IPS-18a (cell line): ENCODE data around the gene RYR2.

Experiments used
- H3K27ac ChIP-seq: one replicate; pipeline ENCODE4 v1.5.1; 2013; ENCODE audit warnings: low read length
- H3K27me3 ChIP-seq: one replicate; pipeline ENCODE4 v1.6.1; 2013; ENCODE audit warnings: mild to moderate bottlenecking, low read length; ENCODE audit not compliant: control insufficient read depth, insufficient read depth
- H3K36me3 ChIP-seq: one replicate; pipeline ENCODE4 v1.6.1; 2013; ENCODE audit warnings: low read depth, low read length; ENCODE audit not compliant: control insufficient read depth
- H3K4me1 ChIP-seq: one replicate; pipeline ENCODE4 v1.6.1; 2013; ENCODE audit warnings: low read depth, low read length; ENCODE audit not compliant: control insufficient read depth
- H3K4me3 ChIP-seq: one replicate; pipeline ENCODE4 v1.5.1; 2013; ENCODE audit warnings: low read length
- H3K9ac ChIP-seq: one replicate; pipeline ENCODE4 v1.6.1; 2013; ENCODE audit warnings: mild to moderate bottlenecking, low read length, moderate library complexity
- H3K9me3 ChIP-seq: one replicate; pipeline ENCODE4 v1.6.1; 2013; ENCODE audit warnings: low read depth, low read length; ENCODE audit not compliant: control insufficient read depth

Gene RYR2

DNA sequence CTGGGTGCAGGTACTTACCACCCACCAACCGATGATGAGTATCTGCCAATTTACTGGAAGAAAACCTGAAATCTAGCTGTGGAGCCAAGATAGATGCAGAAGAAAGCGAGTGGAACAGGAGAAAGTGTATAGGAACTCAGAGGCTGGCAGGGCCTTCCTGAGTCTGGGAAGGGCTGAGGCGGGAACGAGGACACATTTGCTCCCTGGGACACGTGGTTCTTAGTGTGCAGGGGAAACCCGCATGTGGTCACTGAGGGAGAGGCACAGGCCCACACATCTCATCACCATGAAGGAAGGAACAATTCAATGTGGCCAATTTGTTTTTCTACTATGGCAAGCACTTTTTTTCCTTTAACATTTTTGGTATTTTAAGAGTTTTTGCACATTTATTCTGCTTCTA is 8.2 kb downstream of the RYR2 start:
- Histone ChIP-seq H3K27ac (no peak overlapping the region), H3K36me3 (no peaks in the 10 kb centered on the region), H3K4me1 (peaks cover 27% of the 10 kb centered on the region), H3K9ac (no peak overlapping the region), H3K9me3 (no peaks in the 10 kb centered on the region), H3K27me3 (no peaks in the 10 kb centered on the region), H3K4me3 (no peak overlapping the region)

DNA sequence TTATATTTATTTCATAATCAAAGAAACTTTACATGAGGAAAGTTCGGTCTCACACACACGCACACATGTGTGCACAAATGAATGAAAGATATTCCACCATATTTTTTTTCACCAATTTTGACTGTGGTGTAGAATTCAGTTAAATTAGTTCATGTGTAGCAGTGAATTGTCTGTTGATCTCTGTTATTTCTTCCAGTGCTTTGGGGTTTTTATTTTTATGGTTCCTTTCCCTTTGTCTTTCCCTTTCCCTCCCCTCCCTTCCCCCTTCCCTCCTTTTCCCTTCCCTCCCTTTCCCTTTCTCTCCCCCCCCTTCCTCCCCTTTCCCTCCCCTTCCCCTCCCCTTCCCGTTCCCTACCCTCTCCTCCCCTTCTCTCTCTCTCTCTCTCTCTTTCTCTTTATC is 8.9 kb downstream of the RYR2 start:
- Histone ChIP-seq H3K4me1 (peaks cover 20% of the 10 kb centered on the region), H3K27ac (no peak overlapping the region), H3K36me3 (no peaks in the 10 kb centered on the region), H3K9ac (no peak overlapping the region), H3K9me3 (no peaks in the 10 kb centered on the region), H3K27me3 (no peaks in the 10 kb centered on the region), H3K4me3 (no peak overlapping the region)

DNA sequence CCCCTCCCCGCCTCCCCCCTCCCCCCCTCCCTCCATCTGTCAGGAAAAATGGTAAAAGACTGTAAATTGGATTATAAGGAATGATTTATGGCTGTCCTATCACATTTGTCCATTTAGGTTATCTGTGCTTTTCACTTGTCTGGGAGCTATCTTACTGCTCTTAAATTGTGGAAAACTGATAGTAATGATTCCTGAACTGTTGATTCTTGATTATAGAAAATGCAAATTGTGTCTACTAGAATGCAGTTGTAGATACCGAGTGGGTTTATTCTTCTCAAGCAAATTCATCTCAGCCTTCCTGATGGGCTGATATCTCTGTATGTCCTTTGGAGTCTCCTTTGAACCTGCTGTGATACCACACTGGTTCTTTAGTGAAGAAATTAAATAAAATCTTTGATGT is 12.3 kb downstream of the RYR2 start:
- no peaks in the 10 kb centered on the region for H3K9me3 ChIP-seq

DNA sequence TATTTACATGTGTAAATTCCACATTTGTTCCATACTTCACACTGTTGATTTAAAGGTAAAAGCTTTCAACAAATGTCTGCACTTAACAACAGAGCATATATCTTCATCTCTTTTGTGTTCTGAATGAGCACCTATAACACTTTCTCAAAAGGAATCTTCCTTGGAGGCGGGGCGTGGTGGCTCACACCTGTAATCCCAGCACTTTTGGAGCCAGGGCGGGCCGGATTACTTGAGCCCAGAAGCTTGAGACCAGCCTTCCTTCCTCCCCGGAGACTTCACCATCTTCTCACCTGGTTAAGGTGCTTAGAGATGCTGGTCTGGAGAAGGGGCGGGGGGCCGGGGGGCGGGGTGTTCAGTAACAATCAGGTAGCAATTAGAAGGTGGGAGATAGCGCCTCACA is 16.5 kb downstream of the RYR2 start:
- H3K4me1 ChIP-seq: peaks cover 6% of the 10 kb centered on the region
- H3K9ac ChIP-seq: no peak overlapping the region
- no peaks in the 10 kb centered on the region for H3K36me3 ChIP-seq
- no peaks in the 10 kb centered on the region for H3K9me3 ChIP-seq
- no peak overlapping the region for H3K27ac ChIP-seq
- H3K27me3 ChIP-seq: no peaks in the 10 kb centered on the region
- no peak overlapping the region for H3K4me3 ChIP-seq

More for the DNA sequence above, 12.3 kb downstream of the RYR2 start:
- Histone ChIP-seq H3K36me3 (no peaks in the 10 kb centered on the region), H3K27me3 (no peaks in the 10 kb centered on the region), H3K9ac (no peak overlapping the region), H3K27ac (no peak overlapping the region), H3K4me1 (peaks cover 16% of the 10 kb centered on the region), H3K4me3 (no peak overlapping the region)

DNA sequence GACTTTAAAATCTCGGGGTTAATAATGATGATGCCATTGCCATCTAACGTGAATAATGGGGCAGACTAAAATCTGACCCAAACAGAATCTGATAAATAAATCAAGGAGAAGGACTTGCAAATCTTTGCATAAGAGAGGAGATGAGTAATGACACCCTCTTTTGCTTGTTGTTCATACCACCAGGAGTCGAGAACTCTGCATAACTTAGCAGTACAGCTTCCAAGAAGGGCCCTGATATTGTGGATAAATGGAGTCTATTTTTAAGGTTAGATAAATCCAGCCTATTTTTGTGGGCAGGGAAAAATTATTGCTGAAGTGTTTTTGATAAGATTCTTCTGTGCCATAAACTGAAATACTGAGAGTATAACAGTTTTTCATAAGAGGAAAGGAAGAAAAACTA is 17.3 kb downstream of the RYR2 start:
- Histone ChIP-seq H3K9me3 (no peaks in the 10 kb centered on the region), H3K27me3 (no peaks in the 10 kb centered on the region), H3K4me3 (no peak overlapping the region), H3K9ac (no peak overlapping the region), H3K36me3 (no peaks in the 10 kb centered on the region), H3K27ac (no peak overlapping the region), H3K4me1 (peaks cover 6% of the 10 kb centered on the region)

DNA sequence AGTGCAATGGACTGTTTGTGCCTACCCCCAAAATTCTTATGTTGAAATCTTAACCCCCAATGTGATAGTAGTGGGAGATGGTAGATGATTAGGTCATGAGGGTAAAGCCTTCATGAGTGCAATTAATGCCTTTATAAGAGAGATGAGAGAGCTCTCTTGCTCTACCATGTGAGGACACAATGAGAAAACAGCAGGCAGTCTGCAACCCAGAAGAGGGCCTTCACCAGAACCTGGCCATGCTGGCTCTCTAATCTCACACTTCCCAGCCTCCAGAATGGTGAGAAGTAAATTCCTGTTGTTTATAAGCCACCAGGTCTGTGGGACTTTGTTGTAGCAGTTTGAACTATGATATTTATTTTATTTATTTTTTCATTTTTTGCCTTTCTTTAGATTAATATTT is 21.0 kb downstream of the RYR2 start:
- Histone ChIP-seq H3K9ac (no peak overlapping the region), H3K36me3 (no peaks in the 10 kb centered on the region), H3K27ac (no peak overlapping the region), H3K27me3 (no peaks in the 10 kb centered on the region), H3K4me3 (no peak overlapping the region), H3K9me3 (no peaks in the 10 kb centered on the region), H3K4me1 (peaks cover 6% of the 10 kb centered on the region)

DNA sequence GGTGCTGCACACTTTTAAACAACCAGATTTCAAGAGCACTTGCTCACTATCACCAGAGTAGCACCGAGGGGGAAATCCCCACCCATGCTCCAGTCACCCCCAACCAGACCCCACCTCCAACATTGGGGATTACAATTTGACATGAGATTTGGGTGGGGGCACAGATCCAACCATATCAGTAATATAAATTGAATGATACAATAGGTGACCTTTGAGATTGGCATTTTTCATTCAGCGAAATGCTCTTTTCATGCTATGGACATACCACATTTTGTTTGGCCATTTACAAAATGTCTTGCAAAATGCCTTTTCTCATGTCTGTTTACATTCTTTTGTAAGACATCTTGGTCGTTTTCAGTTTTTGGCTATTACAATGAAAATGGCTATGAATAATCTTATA is 23.9 kb downstream of the RYR2 start:
- H3K27me3 ChIP-seq: no peaks in the 10 kb centered on the region
- no peaks in the 10 kb centered on the region for H3K4me1 ChIP-seq
- no peak overlapping the region for H3K9ac ChIP-seq
- H3K36me3 ChIP-seq: no peaks in the 10 kb centered on the region
- no peaks in the 10 kb centered on the region for H3K9me3 ChIP-seq
- H3K4me3 ChIP-seq: no peak overlapping the region
- no peak overlapping the region for H3K27ac ChIP-seq

DNA sequence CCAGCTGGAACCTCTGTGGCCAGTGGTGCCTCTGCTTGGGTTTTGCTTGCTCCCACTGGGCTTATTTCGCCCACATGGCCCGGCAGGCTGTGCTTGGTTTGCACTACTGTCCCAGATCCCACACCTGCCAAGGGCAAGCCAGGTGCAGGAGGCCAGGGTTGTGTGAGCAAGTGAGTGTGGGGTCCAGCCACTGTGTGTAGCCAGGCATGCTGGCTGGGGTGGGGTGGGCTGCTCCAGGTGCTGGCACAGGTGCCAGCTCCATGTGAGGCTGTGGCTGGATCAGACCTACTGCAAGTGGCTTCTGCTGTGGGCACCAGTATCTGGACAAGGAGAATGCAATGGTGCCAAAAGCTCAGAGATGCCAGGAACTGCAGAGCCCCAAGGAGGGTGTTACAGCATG is 28.5 kb downstream of the RYR2 start:
- H3K27me3 ChIP-seq: no peaks in the 10 kb centered on the region
- H3K27ac ChIP-seq: no peak overlapping the region
- H3K4me3 ChIP-seq: no peak overlapping the region
- no peaks in the 10 kb centered on the region for H3K36me3 ChIP-seq
- H3K9ac ChIP-seq: no peak overlapping the region
- H3K9me3 ChIP-seq: no peaks in the 10 kb centered on the region
- no peaks in the 10 kb centered on the region for H3K4me1 ChIP-seq

DNA sequence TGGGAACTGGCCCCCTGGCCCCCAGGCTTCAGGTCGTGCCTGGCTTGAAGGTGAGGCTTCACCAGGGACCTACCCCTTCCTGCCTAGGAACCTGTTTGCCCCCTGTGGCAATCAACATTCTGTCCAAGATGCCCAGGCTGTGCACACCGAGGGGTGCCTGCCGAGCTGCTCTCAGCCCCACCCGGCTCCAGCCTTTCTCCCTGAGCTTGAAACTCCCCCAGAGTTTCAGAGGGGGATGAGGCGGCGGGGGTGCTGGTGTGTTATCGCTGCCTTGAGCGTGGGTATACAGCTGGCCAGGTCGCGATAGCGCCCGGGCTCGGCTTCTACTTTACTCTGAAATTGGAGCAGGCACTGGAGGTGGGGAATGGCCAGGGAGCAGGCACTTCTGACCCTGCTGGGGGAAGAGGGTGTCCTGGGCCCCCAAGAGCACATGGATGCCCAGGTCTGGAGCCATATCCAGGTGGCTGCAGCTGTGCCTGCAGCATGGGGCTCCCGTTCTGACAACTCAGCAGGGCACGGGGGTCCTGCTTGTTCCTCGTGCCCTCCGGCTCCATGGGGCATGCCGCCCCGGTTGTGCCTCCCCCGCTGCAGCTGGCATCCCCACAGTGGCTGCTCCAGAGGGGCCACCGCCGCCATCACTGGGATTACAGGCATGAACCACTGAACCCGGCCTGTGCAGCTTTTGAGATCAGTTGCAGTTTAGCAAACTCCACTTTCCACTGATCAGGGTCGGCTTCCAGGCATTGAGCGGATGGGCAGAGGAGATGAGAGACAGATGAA is 29.8 kb downstream of the RYR2 start:
- no peak overlapping the region for H3K4me3 ChIP-seq
- H3K36me3 ChIP-seq: no peaks in the 10 kb centered on the region
- H3K9me3 ChIP-seq: no peaks in the 10 kb centered on the region
- H3K27me3 ChIP-seq: no peaks in the 10 kb centered on the region
- H3K4me1 ChIP-seq: no peaks in the 10 kb centered on the region
- no peak overlapping the region for H3K9ac ChIP-seq
- H3K27ac ChIP-seq: no peak overlapping the region

DNA sequence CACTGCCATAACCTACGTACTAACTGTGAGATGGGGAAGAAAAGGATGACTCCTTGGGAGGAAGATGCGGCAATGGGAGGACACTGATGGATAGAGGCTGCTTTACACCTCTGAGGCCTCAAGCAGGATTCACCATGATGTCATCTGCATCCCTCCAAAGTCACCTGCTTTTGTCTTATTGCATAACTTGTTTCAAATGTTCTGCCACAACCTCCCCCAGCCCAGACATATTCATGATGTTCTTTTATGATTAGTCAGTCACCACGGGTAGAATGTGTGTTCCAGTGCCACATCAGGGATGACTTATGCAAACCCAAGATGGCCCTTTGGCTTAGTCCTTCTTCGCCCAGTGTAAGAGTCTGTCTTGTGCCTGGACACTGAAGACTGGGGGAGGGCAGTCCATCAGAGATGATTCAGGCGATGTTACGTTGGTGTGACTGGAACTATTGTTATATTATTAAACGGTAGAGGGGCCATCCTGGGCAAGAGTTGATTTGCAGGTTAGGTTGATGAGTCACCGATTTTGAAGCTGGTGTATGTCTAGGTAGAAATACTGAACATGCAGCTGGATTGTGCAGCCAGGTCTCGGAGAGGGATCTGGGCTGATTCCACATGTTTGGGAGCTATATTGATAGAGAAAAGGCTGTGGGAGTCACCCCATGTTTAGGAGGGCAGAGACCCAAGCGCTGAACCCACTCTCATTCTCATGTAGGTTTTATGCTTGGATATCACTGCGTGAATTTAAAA is 32.6 kb downstream of the RYR2 start:
- Histone ChIP-seq H3K9ac (no peak overlapping the region), H3K9me3 (no peaks in the 10 kb centered on the region), H3K36me3 (no peaks in the 10 kb centered on the region), H3K27me3 (no peaks in the 10 kb centered on the region), H3K27ac (peak overlapping the region; percentile 52), H3K4me3 (no peak overlapping the region), H3K4me1 (no peaks in the 10 kb centered on the region)

DNA sequence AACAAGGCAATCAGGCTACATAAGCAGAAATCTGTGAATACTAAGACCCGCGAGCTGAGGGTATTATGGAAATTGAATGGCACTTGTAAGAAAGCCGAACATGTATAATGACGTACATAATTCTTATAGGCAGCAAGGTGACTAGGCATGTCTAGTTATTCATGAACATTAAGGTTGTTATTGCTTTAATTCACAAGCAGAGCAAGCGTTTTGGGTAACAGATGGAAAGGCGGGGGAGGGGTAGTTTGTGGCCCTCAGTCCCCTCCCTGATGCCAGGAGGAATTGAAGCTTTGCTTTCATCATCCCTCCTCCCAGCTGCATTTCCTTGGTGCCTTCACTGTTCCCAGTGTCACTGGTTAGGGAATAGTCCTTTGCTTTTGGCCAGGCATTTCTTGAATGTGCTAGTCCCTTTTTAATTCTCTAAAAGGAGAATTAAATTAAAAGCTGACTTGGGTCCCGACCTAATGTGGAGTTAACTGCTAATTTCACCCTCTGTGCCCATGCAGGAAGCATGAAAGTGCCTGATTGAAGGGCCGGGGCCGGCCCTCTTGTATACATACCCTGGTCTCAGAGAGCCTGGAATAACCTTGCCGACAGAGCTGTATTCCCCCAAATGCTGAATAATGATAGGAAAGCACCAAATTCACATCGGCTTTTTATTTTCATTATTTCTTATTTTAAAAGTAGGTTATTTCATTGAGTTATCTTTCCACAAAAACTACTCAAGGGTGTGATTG is 42.5 kb downstream of the RYR2 start:
- Histone ChIP-seq H3K27me3 (no peaks in the 10 kb centered on the region), H3K4me3 (no peak overlapping the region), H3K36me3 (no peaks in the 10 kb centered on the region), H3K27ac (no peak overlapping the region), H3K9me3 (no peaks in the 10 kb centered on the region), H3K9ac (no peak overlapping the region), H3K4me1 (peaks cover 23% of the 10 kb centered on the region)
